Effector memory CD8-positive, alpha-beta T cell (primary cell): Measurements from ENCODE around the gene ZNRF4.
"Not testable (repeated sequence)": the region's sequence is repeated elsewhere in the genome, so short reads cannot be mapped to it uniquely, and the experiment has no call there.

Experiments
- ATAC-seq: fragments of 150-1000 bp; cut with Tn5 transposase; replicated peaks from 2 replicates; pipeline ENCODE4 v1.10.0; 2021; ENCODE audit warnings: mild to moderate bottlenecking, moderate library complexity
- DNase-seq, 3 experiments: peaks; one replicate each; pipeline ENCODE4 v3.0.0; 2021
- H3K27ac Mint-ChIP-seq, 2 donors: one replicate each; pipeline ENCODE4 v1.8.0; 2022; ENCODE audit warnings: mild to moderate bottlenecking in 2 of 2, mixed read lengths in 2 of 2, moderate library complexity in 2 of 2
- H3K27me3 Mint-ChIP-seq, 2 donors: one replicate each; pipeline ENCODE4 v1.8.0; 2022; ENCODE audit warnings: mixed read lengths in 2 of 2
- H3K36me3 Mint-ChIP-seq: one replicate; pipeline ENCODE4 v1.8.0; 2022; ENCODE audit warnings: mild to moderate bottlenecking, moderate library complexity, mixed read lengths; ENCODE audit not compliant: insufficient read depth
- H3K4me1 Mint-ChIP-seq, 2 donors: one replicate each; pipeline ENCODE4 v1.8.0; 2022; ENCODE audit warnings: low read depth in 2 of 2, mixed read lengths in 2 of 2
- H3K4me3 Mint-ChIP-seq, 2 donors: one replicate each; pipeline ENCODE4 v1.8.0; 2022; ENCODE audit warnings: mild to moderate bottlenecking in 2 of 2, mixed read lengths in 2 of 2, moderate library complexity in 2 of 2
- H3K9me3 Mint-ChIP-seq, 2 donors: one replicate each; pipeline ENCODE4 v1.8.0; 2022; ENCODE audit warnings: mixed read lengths in 2 of 2

ZNRF4 gene

DNA sequence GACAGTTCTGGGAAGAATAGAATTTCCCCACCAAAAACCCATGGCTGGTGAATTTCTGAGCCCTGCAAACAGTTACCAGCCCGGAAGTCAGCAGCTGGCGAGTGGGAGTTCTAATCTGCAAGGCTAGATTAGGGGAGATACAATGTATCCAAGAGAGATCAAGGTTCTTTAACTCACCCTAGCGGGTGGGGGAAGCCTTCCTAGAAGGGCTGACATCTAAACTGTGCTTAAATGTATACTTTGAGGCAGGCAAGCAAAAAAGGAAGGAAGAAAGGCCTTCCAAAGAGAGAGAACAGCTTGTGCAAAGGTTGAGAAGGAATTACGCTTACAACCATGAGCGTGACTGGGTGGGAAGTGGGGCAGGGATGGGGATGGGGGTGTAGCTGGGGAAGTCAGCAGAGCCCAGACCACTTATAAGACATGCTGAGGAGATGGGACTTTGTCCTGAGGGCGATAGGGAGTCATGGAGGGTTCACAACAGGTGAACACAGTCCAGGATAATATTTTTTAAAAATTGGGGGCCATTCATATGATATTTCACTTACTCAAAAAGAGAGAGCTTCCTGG, 20.8 kb upstream of the ZNRF4 start:
- H3K27ac Mint-ChIP-seq: no peak overlapping the region
- DNase-seq (no peak), ATAC-seq (no peak)
- H3K4me1 Mint-ChIP-seq: no peaks in the 10 kb centered on the region
- H3K27me3 Mint-ChIP-seq: peaks cover 31 to 36% of the 10 kb centered on the region in 2 donors
- no peaks in the 10 kb centered on the region for H3K9me3 Mint-ChIP-seq
- peaks cover 3% of the 10 kb centered on the region for H3K36me3 Mint-ChIP-seq
- H3K4me3 Mint-ChIP-seq: no peak overlapping the region

GRCh38 chr19:5434970-5435641, 20.1 kb upstream of the ZNRF4 start:
- no peak overlapping the region for H3K4me3 Mint-ChIP-seq
- ATAC-seq (no peak), DNase-seq (no peak)
- H3K36me3 Mint-ChIP-seq: peaks cover 3% of the 10 kb centered on the region
- H3K4me1 Mint-ChIP-seq: no peaks in the 10 kb centered on the region
- H3K27ac Mint-ChIP-seq: no peak overlapping the region
- H3K9me3 Mint-ChIP-seq: no peaks in the 10 kb centered on the region
- H3K27me3 Mint-ChIP-seq: peaks cover 24 to 36% of the 10 kb centered on the region in 2 donors

DNA sequence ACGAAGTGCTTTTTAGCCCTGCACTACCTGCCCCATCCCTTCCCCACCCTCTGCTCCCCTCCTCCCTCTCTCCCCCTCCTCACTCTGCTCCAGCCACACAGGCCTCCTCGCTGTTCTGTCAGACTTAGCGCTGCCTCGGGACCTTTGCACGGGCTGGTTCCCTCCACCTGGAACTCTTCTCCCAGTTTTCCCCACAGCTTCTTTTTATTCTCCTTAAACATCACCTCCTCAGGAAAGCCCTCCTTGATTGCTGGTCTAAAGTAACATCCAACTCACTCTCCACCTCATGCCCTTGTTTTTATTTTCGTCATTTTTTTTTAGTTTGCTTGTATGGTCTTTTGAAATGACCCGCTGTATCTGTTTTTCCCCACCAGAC, 19.6 kb upstream of the ZNRF4 start:
- DNase-seq (no peak), ATAC-seq (no peak)
- peaks cover 27 to 36% of the 10 kb centered on the region in 2 donors for H3K27me3 Mint-ChIP-seq
- H3K27ac Mint-ChIP-seq: no peak overlapping the region
- peaks cover 3% of the 10 kb centered on the region for H3K36me3 Mint-ChIP-seq
- no peaks in the 10 kb centered on the region for H3K4me1 Mint-ChIP-seq
- H3K9me3 Mint-ChIP-seq: no peaks in the 10 kb centered on the region
- no peak overlapping the region for H3K4me3 Mint-ChIP-seq

- Mint-ChIP-seq H3K4me3 (no peak overlapping the region), H3K27me3 (peaks cover 29 to 32% of the 10 kb centered on the region in 2 donors), H3K36me3 (peaks cover 3% of the 10 kb centered on the region), H3K27ac (no peak overlapping the region), H3K4me1 (no peaks in the 10 kb centered on the region), H3K9me3 (no peaks in the 10 kb centered on the region)
- ATAC-seq (no peak), DNase-seq (no peak)
These were observed 18.9 kb upstream of the ZNRF4 start for GRCh38 chr19:5436106-5436947.

DNA sequence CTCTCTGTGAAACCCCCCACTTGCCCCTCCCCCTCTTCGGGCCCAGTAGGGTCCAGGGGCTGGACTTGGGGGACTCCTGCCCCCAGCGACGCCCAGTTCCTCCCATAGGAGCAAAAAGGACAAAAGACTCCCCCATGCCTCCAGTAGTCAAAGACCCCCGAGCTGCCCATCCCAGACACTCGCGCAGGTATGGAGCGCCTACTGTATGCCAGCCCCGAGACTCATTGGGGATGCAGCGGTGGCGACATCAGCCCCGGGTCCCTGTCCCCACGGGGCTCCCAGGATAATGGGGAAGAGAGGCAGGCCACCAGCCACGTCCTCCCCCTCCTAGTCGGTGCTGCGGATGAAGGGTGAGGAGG, 18.3 kb upstream of the ZNRF4 start:
- Mint-ChIP-seq H3K27me3 (peaks cover 26 to 29% of the 10 kb centered on the region in 2 donors), H3K9me3 (no peaks in the 10 kb centered on the region), H3K36me3 (peaks cover 3% of the 10 kb centered on the region), H3K27ac (no peak overlapping the region), H3K4me1 (no peaks in the 10 kb centered on the region), H3K4me3 (no peak overlapping the region)
- DNase-seq (no peak), ATAC-seq (no peak)

DNA sequence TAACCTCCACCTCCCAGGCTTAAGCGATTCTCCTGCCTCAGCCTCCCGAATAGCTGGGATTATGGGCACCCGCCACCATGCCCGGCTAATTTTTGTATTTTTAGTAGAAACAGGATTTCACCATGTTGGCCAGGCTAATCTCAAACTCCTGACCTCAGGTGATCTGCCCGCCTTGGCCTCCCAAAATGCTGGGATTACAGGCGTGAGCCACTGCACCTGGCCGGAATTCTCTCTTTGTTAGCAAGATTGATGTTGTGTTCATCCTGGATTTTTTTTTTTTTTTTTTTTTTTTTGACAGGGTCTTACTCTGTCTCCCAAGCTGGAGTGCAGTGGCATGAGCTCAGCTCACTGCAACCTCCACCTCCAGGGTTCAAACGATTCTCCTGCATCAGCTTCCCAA, 16.5 kb upstream of the ZNRF4 start:
- H3K36me3 Mint-ChIP-seq, H3K4me1 Mint-ChIP-seq, ATAC-seq, H3K4me3 Mint-ChIP-seq, H3K9me3 Mint-ChIP-seq, H3K27ac Mint-ChIP-seq, DNase-seq: not testable (repeated sequence)
- H3K27me3 Mint-ChIP-seq: peaks cover 29 to 36% of the 10 kb centered on the region in 2 donors

DNA sequence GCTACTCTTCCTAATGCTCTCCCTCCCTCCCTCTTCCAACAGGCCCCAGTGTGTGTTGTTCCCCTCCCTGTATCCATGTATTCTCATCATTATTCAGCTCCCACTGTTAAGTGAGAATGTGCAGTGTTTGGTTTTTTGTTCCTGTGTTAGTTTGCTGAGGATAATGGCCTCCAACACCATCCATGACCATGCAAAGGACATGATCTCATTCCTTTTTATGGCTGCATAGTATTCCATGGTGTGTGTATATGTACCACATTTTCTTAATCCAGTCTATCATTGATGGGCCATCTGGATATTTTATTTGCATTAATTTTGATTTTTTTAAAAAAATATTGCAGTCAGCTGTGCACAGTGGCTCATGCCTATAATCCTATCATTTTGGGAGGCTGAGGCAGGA, 15.8 kb upstream of the ZNRF4 start:
- ATAC-seq: no peak
- no peak overlapping the region for H3K27ac Mint-ChIP-seq
- DNase-seq: no peak

GRCh38 chr19:5440299-5440698, 14.9 kb upstream of the ZNRF4 start:
- no peak for ATAC-seq
- Mint-ChIP-seq H3K27ac (no peak overlapping the region), H3K27me3 (peaks cover 32 to 46% of the 10 kb centered on the region in 2 donors)

More for the DNA sequence above, 15.8 kb upstream of the ZNRF4 start:
- Mint-ChIP-seq H3K9me3 (no peaks in the 10 kb centered on the region), H3K4me1 (no peaks in the 10 kb centered on the region), H3K36me3 (peaks cover 3% of the 10 kb centered on the region), H3K4me3 (no peak overlapping the region), H3K27me3 (peaks cover 33 to 43% of the 10 kb centered on the region in 2 donors)

DNA sequence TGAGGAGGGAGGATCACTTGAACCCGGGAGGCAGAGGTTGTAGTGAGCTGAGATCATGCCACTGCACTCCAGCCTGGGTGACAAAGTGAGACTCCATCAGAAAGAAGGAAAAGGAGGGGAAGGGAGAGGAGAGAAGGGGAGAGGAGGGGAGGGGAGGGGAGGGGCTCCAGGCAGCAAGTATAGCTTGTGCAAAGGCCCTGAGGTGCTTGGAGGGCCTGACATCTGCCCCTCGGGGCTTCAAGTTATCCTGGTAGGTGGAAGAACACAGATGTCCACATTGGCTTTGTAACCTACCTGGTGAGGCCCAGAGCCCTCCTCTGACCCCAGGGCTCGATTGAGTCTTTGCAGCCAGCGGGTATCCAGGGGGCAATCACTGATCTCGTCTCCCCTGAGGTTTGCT, 11.5 kb upstream of the ZNRF4 start:
- no peaks in the 10 kb centered on the region for H3K4me1 Mint-ChIP-seq
- no peaks in the 10 kb centered on the region for H3K9me3 Mint-ChIP-seq
- peaks cover 33 to 54% of the 10 kb centered on the region in 2 donors for H3K27me3 Mint-ChIP-seq
- DNase-seq (no peak), ATAC-seq (no peak)
- H3K27ac Mint-ChIP-seq: no peak overlapping the region
- no peak overlapping the region for H3K4me3 Mint-ChIP-seq
- H3K36me3 Mint-ChIP-seq: no peaks in the 10 kb centered on the region

More at GRCh38 chr19:5440299-5440698, 14.9 kb upstream of the ZNRF4 start:
- no peaks in the 10 kb centered on the region for H3K9me3 Mint-ChIP-seq
- H3K36me3 Mint-ChIP-seq: peaks cover 3% of the 10 kb centered on the region
- no peak overlapping the region for H3K4me3 Mint-ChIP-seq
- DNase-seq: no peak
- H3K4me1 Mint-ChIP-seq: no peaks in the 10 kb centered on the region

DNA sequence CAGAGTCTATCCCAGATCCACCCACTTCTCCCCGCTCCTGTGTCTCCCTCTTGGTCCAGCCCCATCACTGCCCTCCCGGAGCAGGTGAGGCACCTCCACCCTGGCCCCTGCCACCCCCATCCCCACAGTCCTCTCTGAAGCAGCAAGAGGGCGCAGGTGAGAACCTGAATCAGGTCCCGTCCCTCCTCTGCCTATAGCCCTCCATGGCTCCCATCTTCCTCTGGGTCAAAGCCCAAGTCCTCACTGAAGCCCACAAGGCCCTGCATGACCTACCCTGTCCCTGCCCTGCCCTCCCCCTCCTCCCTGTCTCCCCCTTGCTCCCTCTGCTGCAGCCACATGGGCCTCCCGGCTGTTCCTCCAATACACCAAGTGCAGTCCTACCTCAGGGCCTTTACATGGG, 10.8 kb upstream of the ZNRF4 start:
- no peak overlapping the region for H3K4me3 Mint-ChIP-seq
- DNase-seq: no peak
- peaks cover 36 to 59% of the 10 kb centered on the region in 2 donors for H3K27me3 Mint-ChIP-seq
- H3K27ac Mint-ChIP-seq: no peak overlapping the region
- no peaks in the 10 kb centered on the region for H3K9me3 Mint-ChIP-seq
- no peaks in the 10 kb centered on the region for H3K36me3 Mint-ChIP-seq
- no peaks in the 10 kb centered on the region for H3K4me1 Mint-ChIP-seq
- no peak for ATAC-seq

- peaks cover 40 to 65% of the 10 kb centered on the region in 2 donors for H3K27me3 Mint-ChIP-seq
- no peak for DNase-seq
- H3K4me1 Mint-ChIP-seq: no peaks in the 10 kb centered on the region
- no peaks in the 10 kb centered on the region for H3K9me3 Mint-ChIP-seq
- no peak overlapping the region for H3K4me3 Mint-ChIP-seq
- no peak for ATAC-seq
- no peak overlapping the region for H3K27ac Mint-ChIP-seq
- no peaks in the 10 kb centered on the region for H3K36me3 Mint-ChIP-seq
These were observed 10.1 kb upstream of the ZNRF4 start for GRCh38 chr19:5445071-5445470.

DNA sequence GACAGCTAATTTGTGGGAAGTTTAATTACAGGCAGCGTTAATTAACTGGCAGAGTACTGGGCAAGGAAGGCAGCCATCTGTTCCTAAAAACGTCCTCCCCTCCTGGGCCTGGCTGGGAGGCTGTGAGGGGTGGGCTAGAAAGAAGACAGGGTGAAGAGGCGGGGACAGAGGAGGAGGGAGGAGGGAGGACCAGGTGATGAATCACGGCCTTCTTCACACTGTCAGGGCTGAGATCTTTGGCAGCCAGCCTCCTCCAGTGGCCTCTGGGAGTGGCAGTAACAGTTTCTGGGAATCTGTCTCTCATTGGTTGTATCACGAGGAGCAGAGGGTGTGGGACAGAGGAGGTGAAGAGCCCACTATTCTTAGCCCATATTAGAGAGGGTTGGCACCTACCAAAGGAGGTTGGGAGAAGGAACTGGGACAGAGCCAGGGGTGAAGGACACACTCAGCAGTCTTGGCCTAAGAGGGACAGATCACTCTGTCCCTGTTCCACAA, 9.6 kb upstream of the ZNRF4 start:
- no peak for DNase-seq
- no peaks in the 10 kb centered on the region for H3K9me3 Mint-ChIP-seq
- no peaks in the 10 kb centered on the region for H3K4me1 Mint-ChIP-seq
- H3K27me3 Mint-ChIP-seq: peaks cover 34 to 71% of the 10 kb centered on the region in 2 donors
- no peak overlapping the region for H3K27ac Mint-ChIP-seq
- no peak for ATAC-seq
- H3K4me3 Mint-ChIP-seq: no peak overlapping the region
- no peaks in the 10 kb centered on the region for H3K36me3 Mint-ChIP-seq

DNA sequence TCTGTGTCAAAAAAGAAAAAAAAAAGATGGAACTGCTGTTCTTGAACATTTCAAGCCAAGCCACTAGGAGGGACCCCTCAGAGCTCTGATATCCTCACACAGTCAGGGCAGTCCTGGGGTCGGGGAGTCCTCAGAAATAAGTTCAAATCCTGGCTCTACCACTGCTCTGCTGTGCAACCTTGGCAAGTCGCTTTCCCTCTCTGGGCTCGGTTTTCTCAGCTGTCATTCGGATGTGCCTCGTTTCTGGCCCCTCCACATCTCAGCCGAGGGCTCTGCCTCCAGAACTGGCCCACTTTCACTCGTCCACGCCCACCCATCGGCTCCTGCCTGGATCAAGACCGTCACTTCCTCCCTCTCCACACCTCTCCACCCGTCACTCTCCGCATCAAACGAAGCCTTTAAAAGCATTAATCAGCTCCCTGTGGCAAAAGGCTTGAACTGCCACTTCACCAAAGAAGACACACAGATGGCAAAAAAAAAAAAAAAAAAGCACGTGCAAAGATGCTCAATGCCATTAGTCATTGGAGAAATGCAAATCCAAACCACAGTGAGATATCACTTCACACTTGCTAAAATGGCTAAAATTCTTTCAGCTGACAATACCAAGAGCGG, 7.4 kb upstream of the ZNRF4 start:
- H3K36me3 Mint-ChIP-seq: no peaks in the 10 kb centered on the region
- no peak overlapping the region for H3K27ac Mint-ChIP-seq
- no peaks in the 10 kb centered on the region for H3K9me3 Mint-ChIP-seq
- DNase-seq (no peak), ATAC-seq (no peak)
- H3K27me3 Mint-ChIP-seq: peaks cover 38 to 78% of the 10 kb centered on the region in 2 donors
- no peak overlapping the region for H3K4me3 Mint-ChIP-seq
- H3K4me1 Mint-ChIP-seq: no peaks in the 10 kb centered on the region
